GM12878 (cell line): ENCODE data around the gene SPART. TPM values are rescaled to one million over a fixed set of nuclear protein-coding genes. Genes with fewer than 3 reads are reported as not detected.

Experiments
- ATAC-seq: fragments of 200-7000 bp; cut with Tn5 transposase; 3 replicates; pipeline ENCODE4 v1.9.1; 2020; ENCODE audit warnings: mild to moderate bottlenecking, moderate library complexity
- BruUV-seq: library from RNA; stranded (reverse); fragments of 400-500 nt; replicated peaks from 2 replicates; lab custom pipeline; 2021; lab: Mats Ljungman, UMichigan
- CTCF ChIA-PET: fragments of 300-600 bp; sonication (Branson Sonifier 250); formaldehyde crosslinking; extraction: SDS; loops from one replicate; lab custom pipeline; 2021; ENCODE audit warnings: inconsistent platforms; lab: Yijun Ruan, JAX
- POLR2A ChIA-PET: fragments of 350-600 bp; formaldehyde crosslinking; extraction: SDS; loops from one replicate; lab custom pipeline; 2021; ENCODE audit warnings: inconsistent platforms; lab: Charles Lee
- RAD21 ChIA-PET: fragments of 300-600 bp; sonication (Branson Sonifier 250); formaldehyde crosslinking; loops from one replicate; lab custom pipeline; 2023; ENCODE audit warnings: antibody characterized with exemption; ENCODE audit not compliant: unreplicated experiment; lab: Charles Lee
- SMC1A ChIA-PET: fragments of 300-600 bp; sonication (Branson Sonifier 250); formaldehyde crosslinking; loops from one replicate; lab custom pipeline; 2023; ENCODE audit not compliant: unreplicated experiment, uncharacterized antibody; lab: Charles Lee
- DNase-seq: peaks from one replicate; pipeline ENCODE4 v3.0.0-alpha.2; 2011; ENCODE audit warnings: low read depth, low spot score
- FAIRE-seq: peaks from 3 replicates; lab custom pipeline; 2011; peaks lifted over from hg19 to GRCh38; lab: Jason Lieb, UNC
- H2AFZ ChIP-seq: 2 replicates; pipeline ENCODE4 v1.6.0; 2011; ENCODE audit warnings: low read depth, low read length, control low read depth; ENCODE audit not compliant: control insufficient read depth
- H3K27ac ChIP-seq: 2 replicates; pipeline ENCODE4 v1.5.1; 2011; ENCODE audit warnings: control low read depth; ENCODE audit not compliant: control insufficient read depth, insufficient read depth
- H3K27me3 ChIP-seq, 2 experiments: replicated peaks in 1 of 2; 2 replicates each; pipeline versions ENCODE4 v1.6.0 to v1.6.1; 2011; ENCODE audit warnings: low read length in 1 of 2; ENCODE audit not compliant: control insufficient read depth in 2 of 2, insufficient read depth in 2 of 2
- H3K36me3 ChIP-seq, 2 experiments: 2 replicates each; pipeline ENCODE4 v1.5.1; 2011; ENCODE audit warnings: low read length in 1 of 2; ENCODE audit not compliant: control insufficient read depth in 2 of 2, insufficient read depth in 2 of 2
- H3K4me1 ChIP-seq: 2 replicates; pipeline ENCODE4 v1.6.1; 2011; ENCODE audit warnings: mild to moderate bottlenecking, low read length, moderate library complexity, mixed read lengths; ENCODE audit not compliant: control insufficient read depth, insufficient read depth
- H3K4me2 ChIP-seq: 2 replicates; pipeline ENCODE4 v1.6.0; 2011; ENCODE audit warnings: control low read depth; ENCODE audit not compliant: control insufficient read depth, insufficient read depth
- H3K4me3 ChIP-seq: fragments of 200-600 bp; sonication (generic); 2 replicates; pipeline ENCODE4 v1.5.1; 2016
- H3K79me2 ChIP-seq: 2 replicates; pipeline ENCODE4 v1.6.0; 2011; ENCODE audit warnings: low read length; ENCODE audit not compliant: control insufficient read depth, insufficient read depth
- H3K9ac ChIP-seq: 2 replicates; pipeline ENCODE4 v1.8.0; 2011; ENCODE audit warnings: low read length, control low read depth, mixed read lengths; ENCODE audit not compliant: control insufficient read depth, insufficient read depth
- H3K9me3 ChIP-seq: replicated peaks from 3 replicates; pipeline ENCODE4 v1.5.1; 2011; ENCODE audit warnings: mild to moderate bottlenecking, low read length; ENCODE audit not compliant: control insufficient read depth, insufficient read depth
- H4K20me1 ChIP-seq: 2 replicates; pipeline ENCODE4 v1.6.0; 2011; ENCODE audit not compliant: control insufficient read depth, insufficient read depth
- BCL11A ChIP-seq: IDR thresholded peaks from 2 replicates; pipeline ENCODE4 v1.6.1; 2011; ENCODE audit warnings: low read depth, low read length
- CTCF ChIP-seq, 3 experiments: IDR thresholded peaks in 2 of 3; conservative IDR thresholded peaks in 1 of 3; 2 replicates each; pipeline ENCODE4 v1.5.1; 2011; ENCODE audit warnings: low read depth in 3 of 3, low read length in 3 of 3, mild to moderate bottlenecking in 3 of 3, control low read depth in 2 of 3, moderate library complexity in 2 of 3, inconsistent platforms in 1 of 3, mixed read lengths in 1 of 3; ENCODE audit not compliant: control insufficient read depth in 2 of 3, insufficient read depth in 1 of 3; ENCODE audit errors: extremely low read depth in 1 of 3
- EGR1 ChIP-seq, 2 experiments: IDR thresholded peaks; 1 replicate in 1 of 2; 2 replicates in 1 of 2; pipeline ENCODE4 v1.6.1; 2011 to 2012; ENCODE audit warnings: low read depth in 2 of 2, low read length in 2 of 2, borderline replicate concordance in 1 of 2, mild to moderate bottlenecking in 1 of 2, moderate library complexity in 1 of 2
- EZH2 ChIP-seq: IDR thresholded peaks from 2 replicates; pipeline ENCODE4 v1.6.1; 2012; ENCODE audit warnings: low read depth, mild to moderate bottlenecking, control low read depth, inconsistent platforms, low read length, borderline replicate concordance; ENCODE audit not compliant: control insufficient read depth
- POLR2AphosphoS2 ChIP-seq: IDR thresholded peaks from 2 replicates; pipeline ENCODE4 v1.6.1; 2011; ENCODE audit warnings: low read depth, mild to moderate bottlenecking, low read length, improper control_type of control experiment, moderate library complexity
- POU2F2 ChIP-seq: IDR thresholded peaks from 3 replicates; pipeline ENCODE4 v1.6.1; 2011; ENCODE audit warnings: low read depth, mild to moderate bottlenecking, low read length, borderline replicate concordance
- RAD21 ChIP-seq: IDR thresholded peaks from 2 replicates; pipeline ENCODE4 v1.6.1; 2011; ENCODE audit warnings: mild to moderate bottlenecking, low read depth, low read length, moderate library complexity; ENCODE audit not compliant: insufficient read depth
- SMC3 ChIP-seq: IDR thresholded peaks from 2 replicates; pipeline ENCODE4 v1.6.1; 2011; ENCODE audit warnings: low read length, improper control_type of control experiment, borderline replicate concordance
- TBL1XR1 ChIP-seq: IDR thresholded peaks from 2 replicates; pipeline ENCODE4 v1.6.1; 2012; ENCODE audit warnings: low read depth, low read length, improper control_type of control experiment
- TCF3 ChIP-seq: IDR thresholded peaks from 2 replicates; pipeline ENCODE4 v1.6.1; 2012; ENCODE audit warnings: low read depth, mild to moderate bottlenecking, low read length, borderline replicate concordance; ENCODE audit not compliant: insufficient read depth
- ZNF592 ChIP-seq: fragments of 450-650 bp; IDR thresholded peaks from 2 replicates; pipeline ENCODE4 v1.6.1; 2017; ENCODE audit warnings: mild to moderate bottlenecking, moderate library complexity
- ZNF687 ChIP-seq: fragments of 450-650 bp; IDR thresholded peaks from 2 replicates; pipeline ENCODE4 v1.6.1; 2017; ENCODE audit warnings: mild to moderate bottlenecking, moderate library complexity
- WGBS: methylation state at CpG from one replicate; pipeline ENCODE4 v1.1.6; 2016; ENCODE audit warnings: low lambda C conversion rate; ENCODE audit not compliant: insufficient replicate concordance, insufficient coverage; ENCODE audit errors: missing lambda C conversion rate; 5-methylcytosine and 5-hydroxymethylcytosine counted together
- in situ Hi-C: fragments of 300-500 bp; cut with MboI; formaldehyde crosslinking; loops from 9 replicates; pipeline ENCODE4 v1.14.3; 2018; ENCODE audit warnings: mixed read lengths
- intact Hi-C: fragments of 100-400 bp; cut with micrococcal nuclease; formaldehyde crosslinking; loops from one replicate; pipeline ENCODE4 v1.14.2; 2022; ENCODE audit not compliant: unreplicated experiment
- polyA plus RNA-seq, 11 experiments: library from polyadenylated mRNA; depleted of rRNA in 4 of 11; unstranded in 6 of 11; stranded (reverse) in 5 of 11; fragments of >200 nt; fragmentation: Nextera tagmentation in 4 of 11; fragmentation: Illumina TruSeq in 1 of 11; extraction: Ambion mirVana in 4 of 11; extraction: Trizol in 1 of 11; gene quantifications; 1 replicate in 1 of 11; 2 replicates in 10 of 11; pipeline versions ENCODE4 v1.2.1 to v1.2.3, GENCODE V29; 2011 to 2016; ENCODE audit warnings: inconsistent platforms in 2 of 11, missing spikeins in 2 of 11, low read depth in 1 of 11
- total RNA-seq, 4 experiments: library from RNA; depleted of rRNA in 3 of 4; stranded (reverse); fragments of >200 nt in 3 of 4; fragmentation: Illumina TruSeq in 1 of 4; extraction: Trizol in 1 of 4; gene quantifications; 2 replicates each; pipeline versions ENCODE4 v1.2.1 to v1.2.3, GENCODE V29; 2013 to 2021

SPART gene
- total and polyA plus RNA-seq, 10 of the 15 experiments (the other 5 are each of a cell fraction or from before 2014, with no cell fraction given): 17.6 to 74.6 (median 42.1) TPM

GRCh38 chr13:36395280-36395679 is 49.1 kb upstream of the SPART start:
- RAD21 ChIA-PET: interaction anchor here (0.7 to 4.5 kb wide), 8 partner anchors 26 to 302 kb away, joined by 3 to 37 read pairs (median 5); partner anchors contain the start of gene SPART
- Histone ChIP-seq H3K9ac (no peak overlapping the region), H3K4me2 (no peak overlapping the region), H3K27ac (no peak overlapping the region), H3K4me1 (no peaks in the 10 kb centered on the region), H3K27me3 (no peaks in the 10 kb centered on the region), H4K20me1 (no peaks in the 10 kb centered on the region), H2AFZ (no peak overlapping the region), H3K36me3 (no peaks in the 10 kb centered on the region), H3K4me3 (no peak overlapping the region), H3K9me3 (no peaks in the 10 kb centered on the region), H3K79me2 (no peaks in the 10 kb centered on the region)
- CTCF ChIA-PET: interaction anchor here (0.7 to 6.2 kb wide), 11 partner anchors 13 to 120 kb away, joined by 3 to 94 read pairs (median 5); partner anchors contain the start of gene SPART
- ATAC-seq: peak; percentile 91
- no TSS peak for BruUV-seq
- POLR2A ChIA-PET: interaction anchor here (1.1 kb wide), 1 partner anchor 108 kb away, joined by 4 read pairs; no protein-coding TSS in a partner anchor
- 0% methylated on average over 2 of the region's 2 CpGs for WGBS
- in situ Hi-C loops: no loop called here
- SMC1A ChIA-PET: interaction anchor here (0.6 to 3.3 kb wide), 13 partner anchors 21 to 112 kb away, joined by 3 to 21 read pairs (median 4); partner anchors contain the start of gene SPART
- no peak for FAIRE-seq
- DNase-seq: no peak
- intact Hi-C loops: loop anchor here (1.0 kb wide), 2 partner anchors 49 to 112 kb away; partner anchors contain the start of gene SPART
- TF ChIP-seq POU2F2 (no peak), POLR2AphosphoS2 (no peak), RAD21 (peak; percentile 42), EGR1 (IDR thresholded peaks at IDR 0.05; ENCODE audit: borderline replicate concordance in 1 of 2, low read depth in 2 of 2, low read length in 2 of 2) (no peak), SMC3 (peak; percentile 53; the same call in 1 of the 2 replicates), TBL1XR1 (no peak), CTCF (IDR thresholded peaks at IDR 0.05 in 2 of 3, conservative IDR thresholded peaks at IDR 0.05 in 1 of 3; ENCODE audit: control insufficient read depth in 2 of 3, extremely low read depth in 1 of 3, insufficient read depth in 1 of 3, low read depth in 3 of 3, low read length in 3 of 3) (peak; percentile 13 to 59 (median 26); a peak in 3 of 6 replicates), TCF3 (no peak), ZNF687 (no peak), BCL11A (no peak), EZH2 (no peak), ZNF592 (peak; percentile 41; the same call in 1 of the 2 replicates)
